ENCODE results near the gene PCYT1A.

GRCh38 chr3:196280689-196281440 is 6.7 kb downstream of the PCYT1A start:
- no peak for TF ChIP-seq CTCF (IDR thresholded peaks at IDR 0.05)
- no peak for TF ChIP-seq POLR2AphosphoS5 (IDR thresholded peaks at IDR 0.05)
- no peak for TF ChIP-seq EP300 (IDR thresholded peaks at IDR 0.05)
